Measurements from ENCODE around the gene EEIG1. TPM values are rescaled to one million over a fixed set of nuclear protein-coding genes. Genes with fewer than 3 reads are reported as not detected.

The EEIG1 gene
- total RNA-seq, 4 donors from 2014 or later: 71.8 to 219 (median 122) TPM

GRCh38 chr9:127941062-127941960, 39.5 kb downstream of the EEIG1 start:
- no peak overlapping the region for H3K27ac ChIP-seq
- no peak overlapping the region for H3K4me3 ChIP-seq
- peaks cover 0 to 66% (median 0%) of the 10 kb centered on the region in 3 donors for H3K36me3 ChIP-seq
- no peaks in the 10 kb centered on the region for H3K27me3 ChIP-seq
- peaks cover 3 to 31% (median 15%) of the 10 kb centered on the region in 4 donors for H3K4me1 ChIP-seq
- H3K9me3 ChIP-seq: no peaks in the 10 kb centered on the region
- DNase-seq: no peak
- TF ChIP-seq POLR2A (IDR thresholded peaks at IDR 0.05) (no peak), CTCF (IDR thresholded peaks at IDR 0.05) (no peak)

- H3K4me1 ChIP-seq: peaks cover 3 to 38% (median 16%) of the 10 kb centered on the region in 4 donors
- H3K36me3 ChIP-seq: peaks cover 0 to 59% (median 0%) of the 10 kb centered on the region in 3 donors
- H3K27me3 ChIP-seq: no peaks in the 10 kb centered on the region
- no peak for DNase-seq
- H3K27ac ChIP-seq: no peak overlapping the region
- no peaks in the 10 kb centered on the region for H3K9me3 ChIP-seq
- H3K4me3 ChIP-seq: no peak overlapping the region
- TF ChIP-seq CTCF (IDR thresholded peaks at IDR 0.05) (no peak), POLR2A (IDR thresholded peaks at IDR 0.05) (no peak)
Measured at GRCh38 chr9:127940593-127940992, 40.2 kb downstream of the EEIG1 start.

- no peaks in the 10 kb centered on the region for H3K9me3 ChIP-seq
- H3K27me3 ChIP-seq: no peaks in the 10 kb centered on the region
- TF ChIP-seq POLR2A (IDR thresholded peaks at IDR 0.05): no peak
- TF ChIP-seq CTCF (IDR thresholded peaks at IDR 0.05): no peak
- no peak for DNase-seq
- peak overlapping the region; percentile 54 to 79 (median 63) for H3K27ac ChIP-seq
- H3K4me3 ChIP-seq: peak overlapping the region; percentile 55 to 82 (median 72)
- peaks cover 0 to 42% (median 0%) of the 10 kb centered on the region in 3 donors for H3K36me3 ChIP-seq
- peaks cover 3 to 42% (median 13%) of the 10 kb centered on the region in 4 donors for H3K4me1 ChIP-seq
Measured at GRCh38 chr9:127938298-127938690, 42.5 kb downstream of the EEIG1 start.

- DNase-seq: peak; percentile 86 to 93 (median 89)
- H3K36me3 ChIP-seq: peaks cover 0 to 35% (median 0%) of the 10 kb centered on the region in 3 donors
- TF ChIP-seq POLR2A (IDR thresholded peaks at IDR 0.05) (peak; percentile 59 to 69), CTCF (IDR thresholded peaks at IDR 0.05) (no peak)
- H3K27ac ChIP-seq: peak within 1 kb of the TSS; percentile 54 to 79 (median 63)
- no peaks in the 10 kb centered on the region for H3K27me3 ChIP-seq
- peaks cover 3 to 36% (median 13%) of the 10 kb centered on the region in 4 donors for H3K4me1 ChIP-seq
- no peaks in the 10 kb centered on the region for H3K9me3 ChIP-seq
- H3K4me3 ChIP-seq: peak within 1 kb of the TSS; percentile 55 to 82 (median 72)
Measured at GRCh38 chr9:127937388-127938297, 43.1 kb downstream of the EEIG1 start, which contains the start of gene DPM2. TSS of gene DPM2 (minus strand) at chr9:127937854. CDS start at chr9:127937820, 34 bp downstream.

GRCh38 chr9:127937056-127937387, 43.8 kb downstream of the EEIG1 start:
- H3K27me3 ChIP-seq: no peaks in the 10 kb centered on the region
- H3K27ac ChIP-seq: peak overlapping the region; percentile 54 to 79 (median 63)

More at GRCh38 chr9:127937056-127937387, 43.8 kb downstream of the EEIG1 start:
- no peaks in the 10 kb centered on the region for H3K9me3 ChIP-seq
- TF ChIP-seq POLR2A (IDR thresholded peaks at IDR 0.05) (no peak), CTCF (IDR thresholded peaks at IDR 0.05) (no peak)
- peaks cover 3 to 30% (median 13%) of the 10 kb centered on the region in 4 donors for H3K4me1 ChIP-seq
- no peak for DNase-seq
- H3K4me3 ChIP-seq: peak overlapping the region; percentile 55 to 82 (median 72)
- H3K36me3 ChIP-seq: peaks cover 0 to 29% (median 0%) of the 10 kb centered on the region in 3 donors

Measured in Peyer's patch (tissue), 4 donors.